Measurements from ENCODE around the gene GRXCR1. TPM values are rescaled to one million over a fixed set of nuclear protein-coding genes. Genes with fewer than 3 reads are reported as not detected.

The GRXCR1 gene
- total RNA-seq, 1 donor from 2014 or later: not detected

GRCh38 chr4:42928582-42928981, 36.1 kb downstream of the GRXCR1 start:
- DNase-seq: no peak

- DNase-seq: no peak
These were observed 49.7 kb downstream of the GRXCR1 start for GRCh38 chr4:42942216-42942615.

- DNase-seq: no peak
These were observed 53.4 kb downstream of the GRXCR1 start for GRCh38 chr4:42945874-42946273.

- no peak for DNase-seq
These were observed 60.8 kb downstream of the GRXCR1 start for GRCh38 chr4:42953321-42953720.

- peak; percentile 20 for DNase-seq
These were observed 62.6 kb downstream of the GRXCR1 start for GRCh38 chr4:42954963-42955669.

GRCh38 chr4:42955746-42956505, 63.4 kb downstream of the GRXCR1 start:
- DNase-seq: no peak

GRCh38 chr4:42965326-42965725, 72.8 kb downstream of the GRXCR1 start:
- peak; percentile 7 for DNase-seq

GRCh38 chr4:42985976-42986375, 93.5 kb downstream of the GRXCR1 start:
- no peak for DNase-seq

- DNase-seq: no peak
These were observed 102.9 kb downstream of the GRXCR1 start for GRCh38 chr4:42995343-42995944.

- no peak for DNase-seq
These were observed 116.3 kb downstream of the GRXCR1 start for GRCh38 chr4:43008793-43009192.

- no peak for DNase-seq
These were observed 121.7 kb downstream of the GRXCR1 start for GRCh38 chr4:43014256-43014655.

- DNase-seq: no peak
These were observed 149.1 kb downstream of the GRXCR1 start for GRCh38 chr4:43041632-43042031.

- no peak for DNase-seq
These were observed 154.5 kb downstream of the GRXCR1 start for GRCh38 chr4:43047058-43047457.

- no peak for DNase-seq
These were observed 156.1 kb downstream of the GRXCR1 start for GRCh38 chr4:43048570-43048969.

- DNase-seq: no peak
These were observed 156.8 kb downstream of the GRXCR1 start for GRCh38 chr4:43049326-43049725.

- DNase-seq: no peak
These were observed 173.9 kb downstream of the GRXCR1 start for GRCh38 chr4:43066415-43066814.

- no peak for DNase-seq
These were observed 178.6 kb downstream of the GRXCR1 start for GRCh38 chr4:43071069-43071468.

Small RNA genes lying within 50 kb of the gene (small RNA-seq; reads per million reads assigned to genes)
- gene RN7SKP82: not detected

Other genes starting within 250 kb of the GRXCR1 start
- gene ATP8A1, start 235.6 kb upstream of the GRXCR1 start, total RNA-seq: 239 TPM

All from occipital lobe (tissue), 3 donors.